Skeletal muscle tissue (tissue), 4 donors: Measurements from ENCODE around the gene BAZ1A. TPM values are rescaled to one million over a fixed set of nuclear protein-coding genes. Genes with fewer than 3 reads are reported as not detected.

Experiments used
- H3K27ac ChIP-seq: one replicate; pipeline ENCODE4 v1.7.0; 2013; ENCODE audit warnings: mild to moderate bottlenecking, low read depth, low read length, inconsistent platforms
- H3K27me3 ChIP-seq, 3 donors: one replicate each; pipeline ENCODE4 v1.7.0; 2013; ENCODE audit warnings: low read length in 3 of 3; ENCODE audit not compliant: control insufficient read depth in 3 of 3, insufficient read depth in 3 of 3
- H3K36me3 ChIP-seq, 3 donors: one replicate each; pipeline ENCODE4 v1.7.0; 2013; ENCODE audit warnings: low read length in 3 of 3; ENCODE audit not compliant: control insufficient read depth in 3 of 3, insufficient read depth in 3 of 3
- H3K4me1 ChIP-seq, 3 donors: one replicate each; pipeline ENCODE4 v1.7.0; 2013; ENCODE audit warnings: low read length in 3 of 3, mild to moderate bottlenecking in 3 of 3; ENCODE audit not compliant: control insufficient read depth in 3 of 3, insufficient read depth in 3 of 3
- H3K4me3 ChIP-seq, 3 donors: one replicate each; pipeline ENCODE4 v1.7.0; 2013; ENCODE audit warnings: low read length in 3 of 3
- H3K9ac ChIP-seq, 3 donors: one replicate each; pipeline ENCODE4 v1.7.0; 2013; ENCODE audit warnings: low read length in 3 of 3, mild to moderate bottlenecking in 3 of 3, moderate library complexity in 2 of 3, low read depth in 1 of 3
- H3K9me3 ChIP-seq, 3 donors: one replicate each; pipeline ENCODE4 v1.7.0; 2013; ENCODE audit warnings: low read length in 3 of 3; ENCODE audit not compliant: control insufficient read depth in 3 of 3
- total RNA-seq: library from RNA; depleted of rRNA; stranded (reverse); fragments of >200 nt; gene quantifications from one replicate; pipeline ENCODE4 v1.2.3, GENCODE V29; 2014
- donor health status: Osteomylitis.

BAZ1A gene
- total RNA-seq, 1 donor from 2014 or later, result 19.3 TPM

- Histone ChIP-seq H3K9me3 (no peaks in the 10 kb centered on the region), H3K9ac (no peak overlapping the region), H3K4me3 (no peak overlapping the region), H3K4me1 (no peaks in the 10 kb centered on the region), H3K36me3 (no peaks in the 10 kb centered on the region), H3K27me3 (no peaks in the 10 kb centered on the region), H3K27ac (no peak overlapping the region)
Observed at GRCh38 chr14:34890937-34891336, 15.8 kb upstream of the BAZ1A start.

- H3K36me3 ChIP-seq, result no peaks in the 10 kb centered on the region
- no peaks in the 10 kb centered on the region for H3K9me3 ChIP-seq
- no peak overlapping the region for H3K9ac ChIP-seq
- no peak overlapping the region for H3K4me3 ChIP-seq
- no peaks in the 10 kb centered on the region for H3K27me3 ChIP-seq
- no peaks in the 10 kb centered on the region for H3K4me1 ChIP-seq
- H3K27ac ChIP-seq, result no peak overlapping the region
Observed at GRCh38 chr14:34888186-34888585, 13.0 kb upstream of the BAZ1A start.

GRCh38 chr14:34883954-34884353 lies 8.8 kb upstream of the BAZ1A start:
- Histone ChIP-seq H3K27ac (no peak overlapping the region), H3K36me3 (no peaks in the 10 kb centered on the region), H3K4me1 (no peaks in the 10 kb centered on the region), H3K4me3 (no peak overlapping the region), H3K27me3 (no peaks in the 10 kb centered on the region), H3K9me3 (no peaks in the 10 kb centered on the region), H3K9ac (no peak overlapping the region)

- Histone ChIP-seq H3K9me3 (no peaks in the 10 kb centered on the region), H3K36me3 (no peaks in the 10 kb centered on the region), H3K4me1 (peaks cover 5 to 6% (median 5%) of the 10 kb centered on the region in 3 donors), H3K9ac (peak overlapping the region; percentile 93 to 98 (median 95)), H3K4me3 (peak overlapping the region; percentile 88 to 92 (median 89)), H3K27me3 (no peaks in the 10 kb centered on the region), H3K27ac (peak overlapping the region; percentile 99)
Observed at GRCh38 chr14:34874386-34875030, 652 bp downstream of the BAZ1A start.

- Histone ChIP-seq H3K9me3 (no peaks in the 10 kb centered on the region), H3K4me3 (peak overlapping the region; percentile 88 to 92 (median 89)), H3K36me3 (no peaks in the 10 kb centered on the region), H3K27me3 (no peaks in the 10 kb centered on the region), H3K4me1 (peaks cover 5 to 6% (median 5%) of the 10 kb centered on the region in 3 donors), H3K27ac (peak overlapping the region; percentile 99), H3K9ac (peak overlapping the region; percentile 93 to 98 (median 95))
Observed at GRCh38 chr14:34873589-34874385, 1.4 kb downstream of the BAZ1A start.

- peak overlapping the region; percentile 93 to 98 (median 95) for H3K9ac ChIP-seq
- H3K4me1 ChIP-seq, result peaks cover 5 to 6% (median 5%) of the 10 kb centered on the region in 3 donors
- peak overlapping the region; percentile 99 for H3K27ac ChIP-seq
- no peaks in the 10 kb centered on the region for H3K9me3 ChIP-seq
- peak overlapping the region; percentile 88 to 92 (median 89) for H3K4me3 ChIP-seq
- H3K27me3 ChIP-seq, result no peaks in the 10 kb centered on the region
- H3K36me3 ChIP-seq, result no peaks in the 10 kb centered on the region
Observed at GRCh38 chr14:34872822-34873588, 2.2 kb downstream of the BAZ1A start.

GRCh38 chr14:34867199-34867598 lies 8.0 kb downstream of the BAZ1A start:
- H3K9ac ChIP-seq, result no peak overlapping the region
- H3K4me3 ChIP-seq, result no peak overlapping the region
- peaks cover 0 to 1% (median 0%) of the 10 kb centered on the region in 3 donors for H3K4me1 ChIP-seq
- no peaks in the 10 kb centered on the region for H3K9me3 ChIP-seq
- H3K27ac ChIP-seq, result no peak overlapping the region
- H3K27me3 ChIP-seq, result no peaks in the 10 kb centered on the region
- no peaks in the 10 kb centered on the region for H3K36me3 ChIP-seq

GRCh38 chr14:34865889-34866574 lies 9.1 kb downstream of the BAZ1A start:
- H3K36me3 ChIP-seq, result peaks cover 0 to 7% (median 0%) of the 10 kb centered on the region in 3 donors
- no peak overlapping the region for H3K4me3 ChIP-seq
- peak overlapping the region in 1 of 3 donors; percentile 23 for H3K9ac ChIP-seq
- H3K27me3 ChIP-seq, result no peaks in the 10 kb centered on the region
- no peaks in the 10 kb centered on the region for H3K9me3 ChIP-seq
- H3K4me1 ChIP-seq, result no peaks in the 10 kb centered on the region
- no peak overlapping the region for H3K27ac ChIP-seq

GRCh38 chr14:34863844-34864243 lies 11.3 kb downstream of the BAZ1A start:
- Histone ChIP-seq H3K4me3 (no peak overlapping the region), H3K36me3 (peaks cover 0 to 8% (median 4%) of the 10 kb centered on the region in 3 donors), H3K4me1 (no peaks in the 10 kb centered on the region), H3K27ac (no peak overlapping the region), H3K9me3 (no peaks in the 10 kb centered on the region), H3K27me3 (no peaks in the 10 kb centered on the region), H3K9ac (no peak overlapping the region)
